Hippocampal formation (tissue), 2 donors: Measurements from ENCODE around the gene PGGHG.

ENCODE experiments used
- DNase-seq, 2 donors: peaks; one replicate each; lab custom pipeline; 2025; lab: John Stamatoyannopoulos, UW

PGGHG gene

DNA sequence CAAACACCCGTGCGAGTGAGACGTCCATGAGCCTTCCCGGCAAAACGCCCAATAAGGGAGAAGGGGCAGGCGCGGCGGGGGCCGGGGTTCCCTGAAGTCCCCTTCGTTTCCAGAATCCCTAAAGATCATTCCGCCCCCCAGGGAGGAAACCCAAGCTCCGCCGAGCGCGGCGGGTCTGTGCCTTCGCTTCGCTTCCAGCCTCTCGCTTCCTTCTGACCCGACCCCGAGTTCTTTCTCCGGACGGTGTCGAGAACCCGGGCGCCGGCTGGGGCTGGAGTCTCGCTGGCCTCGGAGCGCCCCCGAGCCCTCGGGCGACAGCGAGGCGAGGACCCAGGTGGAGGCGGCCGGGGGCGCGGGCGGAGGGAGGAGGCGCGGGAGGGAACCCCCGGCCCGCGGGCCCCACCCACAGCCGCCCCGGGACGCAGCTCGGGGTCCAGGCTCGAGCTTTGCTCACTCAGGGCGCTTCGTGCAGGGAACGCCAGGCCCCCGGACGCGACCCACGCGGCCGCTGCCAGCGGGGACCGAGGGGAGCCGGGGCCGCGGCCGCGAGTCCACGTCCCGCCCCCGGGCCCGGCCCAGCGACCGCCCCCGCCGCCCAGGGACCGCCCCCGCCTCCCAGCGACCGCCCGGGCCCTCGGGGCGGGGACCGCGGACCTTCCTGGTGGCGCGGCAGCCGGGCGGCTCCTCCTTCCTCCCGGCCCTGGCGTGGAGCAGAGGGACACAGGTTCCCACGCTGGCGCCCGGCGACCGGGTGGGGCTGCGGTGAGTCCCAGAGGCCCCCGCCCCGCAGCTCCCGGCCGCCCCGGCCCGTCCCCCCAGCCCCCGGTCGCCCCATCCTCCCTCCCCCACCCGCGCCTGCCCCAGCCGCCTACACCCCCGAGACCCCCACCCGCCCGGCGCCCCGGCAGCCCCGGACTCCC is at the start of gene PGGHG:
PGGHG (plus strand) TSS at position 649 of the 920 bp plus-strand sequence. CDS start 691 bp downstream, outside the sequence.
- no peak for DNase-seq

- no peak for DNase-seq
Observed at GRCh38 chr11:240315-240714, 48.6 kb upstream of the PGGHG start.

DNA sequence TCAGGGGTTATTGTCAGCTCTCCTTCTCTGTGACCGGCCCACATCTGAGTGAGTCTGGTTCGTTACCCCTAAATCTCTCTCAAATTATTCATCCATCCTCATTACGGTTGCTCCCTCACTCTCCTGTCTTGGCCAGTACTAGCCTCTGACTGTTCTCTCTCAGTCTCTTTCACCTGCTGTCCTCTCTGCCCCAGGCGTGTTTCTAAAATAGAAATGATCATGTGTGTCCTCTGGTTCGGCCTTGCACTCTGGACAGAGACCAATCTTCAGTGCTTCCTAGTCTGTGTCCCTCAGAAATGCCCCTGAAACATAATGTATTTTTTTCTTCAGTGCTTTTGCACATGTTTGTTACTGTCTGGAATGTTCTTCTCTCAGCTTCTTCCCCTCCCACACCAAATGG is 47.3 kb upstream of the PGGHG start:
- DNase-seq, result no peak

DNA sequence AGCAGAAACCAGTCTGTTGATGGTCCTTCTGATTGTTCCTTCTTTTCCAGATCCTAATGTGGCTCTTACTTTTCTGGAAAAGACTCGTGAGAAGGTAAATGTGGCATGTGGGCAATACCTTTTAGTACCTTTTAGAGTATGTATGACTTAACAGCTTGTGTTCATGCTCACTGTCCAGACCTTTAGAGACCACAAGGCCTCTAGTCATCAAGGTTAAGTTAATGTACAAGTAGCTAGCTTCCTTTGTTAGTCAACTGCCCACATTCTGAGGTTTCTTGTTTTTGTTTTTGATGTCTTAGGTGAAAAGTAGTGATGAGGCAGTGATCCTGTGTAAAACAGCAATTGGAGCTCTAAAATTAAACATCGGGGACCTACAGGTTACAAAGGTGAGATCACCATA is 44.5 kb upstream of the PGGHG start:
- DNase-seq, result no peak

DNA sequence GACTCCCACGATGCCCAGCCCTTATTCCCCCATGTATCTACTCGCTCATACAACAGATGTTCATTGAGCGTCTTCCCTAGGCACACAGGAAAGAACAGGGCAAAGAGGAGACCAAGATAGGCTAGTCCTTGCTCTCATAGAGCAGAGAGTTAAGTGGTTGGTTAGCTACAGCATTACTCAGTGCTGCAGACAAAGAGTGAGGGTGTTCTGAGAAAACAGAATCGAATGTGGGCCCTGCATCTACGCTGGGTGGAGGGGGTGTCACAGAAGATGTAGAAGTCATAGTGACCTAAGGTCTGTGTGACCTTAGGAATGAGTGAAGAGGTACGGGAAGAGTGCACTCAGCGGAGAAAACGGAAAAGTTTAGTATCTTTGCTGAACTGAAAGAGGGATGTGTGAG is 39.9 kb upstream of the PGGHG start:
- no peak for DNase-seq

DNA sequence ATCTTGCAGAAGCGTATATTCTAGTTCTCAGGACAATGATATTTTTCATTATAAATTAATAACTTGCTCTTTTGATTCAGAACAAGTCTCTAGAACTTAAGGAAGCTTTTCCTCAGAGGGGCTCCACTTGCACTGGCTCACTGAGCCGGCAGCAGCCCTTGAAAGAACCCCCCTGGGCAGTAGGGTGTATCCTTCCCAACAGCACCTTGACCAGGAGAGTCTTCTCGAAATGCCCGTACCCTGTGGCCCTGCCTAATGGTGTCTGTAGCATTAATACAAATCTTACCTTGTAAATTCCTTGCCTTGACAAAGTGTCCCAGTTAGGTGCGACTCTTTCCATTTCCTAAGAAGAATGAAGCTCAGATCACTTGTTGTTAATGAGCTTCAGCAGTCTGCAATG is 38.7 kb upstream of the PGGHG start:
- DNase-seq, result no peak

GRCh38 chr11:250740-251299 is 38.1 kb upstream of the PGGHG start:
- peak in 1 of 2 donors; percentile 16 for DNase-seq

DNA sequence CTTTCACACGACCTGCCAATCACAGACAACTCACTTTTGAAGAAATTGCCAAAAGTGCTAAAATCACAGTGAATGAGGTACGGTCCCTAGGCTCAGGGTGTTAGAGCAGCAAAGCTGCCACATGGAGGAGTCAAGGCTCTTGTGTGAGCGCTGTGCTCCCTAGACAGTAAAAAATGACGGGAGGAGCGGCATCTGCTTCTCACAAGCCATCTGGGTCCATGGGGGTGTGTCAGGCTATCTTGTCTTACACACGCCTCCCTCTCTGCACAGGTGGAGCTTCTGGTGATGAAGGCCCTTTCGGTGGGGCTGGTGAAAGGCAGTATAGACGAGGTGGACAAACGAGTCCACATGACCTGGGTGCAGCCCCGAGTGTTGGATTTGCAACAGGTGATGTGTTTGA is 37.4 kb upstream of the PGGHG start:
- DNase-seq, result no peak

GRCh38 chr11:252666-253065 is 36.3 kb upstream of the PGGHG start:
- DNase-seq, result no peak

DNA sequence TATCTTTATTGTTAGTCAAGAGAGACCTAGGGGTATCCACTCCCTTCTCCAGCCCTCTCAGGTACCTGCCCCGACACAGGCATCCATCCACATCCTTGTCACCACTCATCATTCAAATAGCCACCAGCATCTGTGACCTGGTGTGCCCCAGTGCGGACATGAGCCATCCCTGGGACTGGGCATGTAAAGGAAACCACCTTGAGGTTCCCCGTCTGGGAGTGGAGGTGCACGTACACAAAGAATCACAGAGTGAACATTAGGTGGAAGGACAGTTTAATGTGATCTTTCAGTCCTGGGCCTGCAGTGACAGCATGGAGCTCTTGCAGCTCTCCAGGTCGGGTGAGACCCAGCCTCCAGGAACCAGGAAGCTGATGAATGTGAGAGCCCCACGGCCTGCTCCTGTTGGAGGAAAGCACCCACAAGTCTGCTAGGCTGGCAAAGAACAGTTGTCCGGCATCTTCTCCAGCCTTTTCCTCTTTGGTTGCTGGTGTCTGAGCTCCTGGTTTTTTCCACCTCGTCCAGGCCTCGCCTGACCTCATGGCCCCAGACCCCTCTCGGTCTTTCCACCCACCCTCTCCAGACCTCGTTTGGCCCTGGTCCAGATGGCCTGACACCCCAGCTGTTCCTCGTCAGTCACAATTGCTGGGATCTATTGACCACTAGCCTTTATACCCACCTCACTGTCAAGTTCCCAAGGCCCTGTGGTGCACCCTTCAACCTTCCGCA is 35.6 kb upstream of the PGGHG start:
- no peak for DNase-seq

GRCh38 chr11:253886-254270 is 35.0 kb upstream of the PGGHG start:
- DNase-seq, result no peak

DNA sequence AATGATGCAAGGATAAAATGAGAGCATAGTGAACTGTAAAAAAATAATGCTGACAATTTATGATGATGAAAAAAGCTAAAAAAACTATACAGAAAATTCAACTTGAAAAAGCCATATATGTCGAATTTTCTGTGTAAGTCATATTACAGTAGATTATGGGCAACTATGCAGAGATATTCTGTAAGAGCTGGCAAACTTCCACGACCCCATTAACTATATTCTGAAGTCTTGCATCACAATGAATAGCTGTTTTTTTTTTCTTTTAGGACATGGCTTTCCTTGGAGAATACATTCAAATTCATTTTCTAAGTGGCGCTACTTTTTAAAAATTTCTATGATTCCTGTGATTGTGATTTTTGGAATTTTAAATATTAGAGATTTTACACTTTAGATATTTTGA is 33.8 kb upstream of the PGGHG start:
- no peak for DNase-seq

- DNase-seq, result no peak
Observed at GRCh38 chr11:255816-256215, 33.1 kb upstream of the PGGHG start.

DNA sequence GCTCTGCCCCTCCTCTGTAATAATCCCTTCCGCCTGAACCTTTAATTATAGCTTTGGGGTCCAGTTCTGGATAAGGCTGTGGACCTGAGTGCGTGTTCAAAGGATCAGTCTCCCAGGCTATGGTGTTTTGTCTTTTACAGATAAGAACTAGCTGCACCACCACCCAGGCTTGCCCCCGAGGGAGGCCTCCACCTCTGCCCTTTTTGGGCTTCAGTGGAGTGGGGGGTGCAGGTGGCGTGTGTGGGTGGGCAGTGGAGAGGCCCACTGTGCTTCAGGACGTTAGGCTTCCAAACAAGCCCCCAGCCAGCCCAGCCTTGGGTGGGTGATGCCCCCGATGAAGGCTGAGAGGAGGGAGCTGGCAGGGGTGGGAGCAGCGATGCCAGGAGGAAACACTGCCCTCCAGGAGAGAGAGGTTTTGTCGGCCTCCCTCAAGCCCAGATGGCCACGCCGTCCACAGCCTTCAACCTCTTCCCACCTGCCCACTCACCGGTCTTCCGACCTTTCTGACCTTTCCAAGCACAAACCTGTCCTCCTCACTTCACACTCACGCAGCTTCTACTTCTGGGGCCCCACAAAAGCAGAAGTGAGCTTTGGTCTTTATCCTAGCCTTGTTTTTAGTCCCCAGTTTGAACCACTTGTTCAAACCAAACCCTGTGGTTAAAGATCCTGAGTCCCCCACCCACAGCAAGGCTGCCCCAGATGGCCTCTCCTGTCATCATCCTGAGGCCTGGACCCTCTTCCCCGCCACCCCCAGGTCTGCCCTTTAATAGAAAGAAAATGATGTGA is 31.8 kb upstream of the PGGHG start:
- DNase-seq, result no peak

- DNase-seq, result no peak
Observed at GRCh38 chr11:257766-258493, 31.0 kb upstream of the PGGHG start.

GRCh38 chr11:259413-259812 is 29.5 kb upstream of the PGGHG start:
- no peak for DNase-seq

GRCh38 chr11:261624-262023 is 27.3 kb upstream of the PGGHG start:
- DNase-seq, result no peak

DNA sequence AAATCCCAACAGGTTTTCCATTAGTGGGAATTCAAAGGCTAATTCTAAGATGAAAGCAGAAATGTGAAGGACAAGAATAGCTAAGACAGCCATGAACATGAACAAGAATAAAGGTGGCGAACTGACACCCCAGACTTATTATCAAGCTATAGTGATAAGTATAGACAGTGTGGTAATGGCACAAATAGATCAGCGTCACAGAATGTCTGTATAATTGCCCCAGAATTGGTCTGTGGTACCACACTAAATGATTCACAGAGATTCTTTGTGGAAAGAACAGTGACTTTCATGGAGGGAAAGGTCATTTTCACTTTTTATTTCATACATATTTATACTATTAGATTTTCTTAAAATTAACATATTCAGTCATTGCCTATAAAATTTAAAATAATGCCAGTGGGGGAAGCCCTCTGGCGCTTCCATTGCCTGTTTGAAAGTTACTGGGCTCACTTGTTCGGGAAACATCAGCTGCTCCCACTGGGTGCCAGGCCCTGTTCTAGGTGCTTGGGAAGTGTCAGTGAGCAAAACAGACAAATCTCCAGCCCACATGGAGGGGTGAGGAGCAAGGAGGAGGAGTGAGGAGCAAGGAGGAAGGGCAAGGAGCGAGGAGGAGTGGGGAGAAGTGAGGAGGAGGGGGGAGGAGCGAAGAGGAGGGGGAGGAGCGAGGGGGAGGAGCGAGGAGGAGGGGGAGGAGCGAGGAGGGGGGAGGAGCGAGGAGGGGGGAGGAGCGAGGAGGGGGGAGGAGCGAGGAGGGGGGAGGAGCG is 22.1 kb upstream of the PGGHG start:
- no peak for DNase-seq

DNA sequence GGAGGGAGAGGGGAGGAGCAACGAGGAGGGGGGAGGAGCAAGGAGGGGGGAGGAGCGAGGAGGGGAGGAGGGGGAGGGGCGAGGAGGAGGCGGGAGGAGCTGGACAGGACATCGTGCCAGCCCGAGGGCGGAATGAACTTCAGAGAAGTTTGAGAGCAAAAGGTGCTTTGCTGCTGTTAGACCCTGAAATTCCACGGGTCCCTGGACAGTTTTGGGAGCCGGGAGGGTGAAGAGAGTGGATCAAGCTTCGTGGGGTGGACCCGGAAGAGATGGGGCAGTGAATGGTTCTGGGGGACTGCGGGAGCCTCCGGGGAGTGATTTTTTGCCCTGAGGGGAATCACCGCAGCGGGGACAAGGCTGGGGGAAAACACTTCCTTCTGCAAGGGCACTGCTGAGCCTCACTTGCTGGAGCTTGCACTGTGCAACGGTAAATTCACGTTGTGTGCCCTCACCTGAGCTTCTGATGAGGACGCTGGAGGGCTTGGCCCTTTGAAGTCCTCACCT is 21.4 kb upstream of the PGGHG start:
- peak in 1 of 2 donors; percentile 21 for DNase-seq

DNA sequence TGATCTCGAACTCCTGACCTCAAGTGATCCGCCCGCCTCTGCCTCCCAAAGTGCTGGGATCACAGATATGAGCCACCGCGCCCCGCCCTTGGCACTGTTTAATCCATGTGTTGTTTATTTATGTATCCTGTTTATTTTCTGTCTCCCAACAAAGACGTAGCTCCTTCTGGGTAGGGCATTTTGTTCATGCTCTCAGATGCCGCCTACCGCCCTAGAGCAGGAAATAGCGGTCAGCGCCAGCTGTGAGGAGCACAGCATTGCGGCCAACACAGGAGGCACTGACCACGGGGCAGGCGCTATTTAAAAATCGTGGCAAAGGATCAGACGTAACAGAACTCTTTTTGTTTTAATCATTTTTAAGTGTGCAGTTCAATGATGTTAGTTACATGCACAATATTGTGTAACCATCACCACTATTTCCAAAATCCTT is 20.2 kb upstream of the PGGHG start:
- peak in 1 of 2 donors; percentile 18 for DNase-seq
